ENCODE measurements around the gene FOXD4L1.
"Not testable (repeated sequence)": the region's sequence is repeated elsewhere in the genome, so short reads cannot be mapped to it uniquely, and the experiment has no call there.

The FOXD4L1 gene

DNA sequence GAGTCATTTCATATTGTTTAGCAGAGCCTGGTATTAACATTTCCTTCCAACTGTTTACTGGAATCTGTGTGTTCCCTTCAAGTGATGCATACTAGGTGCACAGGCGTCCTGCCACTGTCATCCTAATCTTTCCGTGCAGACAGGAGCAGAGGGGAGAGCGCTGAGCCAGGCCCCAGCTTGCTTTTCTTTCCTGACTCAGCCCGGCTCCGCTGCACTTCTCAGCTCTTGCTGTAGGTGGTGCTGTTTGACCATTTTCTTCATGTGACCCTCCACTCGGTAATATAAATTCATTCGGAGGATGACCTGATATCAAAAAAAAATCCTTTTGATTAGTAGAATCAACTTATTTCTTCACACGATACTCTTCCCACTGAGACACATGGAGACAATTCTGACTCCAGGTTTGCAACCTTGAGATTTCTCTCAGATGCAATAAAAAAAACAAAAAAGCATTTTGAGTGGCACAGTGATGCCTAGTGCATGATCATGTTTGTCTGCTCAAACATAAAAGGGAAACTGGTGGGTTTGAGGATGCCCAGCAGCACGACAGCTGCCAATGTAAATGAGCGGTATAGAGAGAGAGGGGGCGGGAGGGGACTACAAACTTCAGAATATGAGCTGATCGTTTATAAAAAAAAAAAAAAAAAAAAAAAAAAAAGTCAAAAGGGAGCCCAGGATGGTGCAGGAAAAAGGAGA lies 29.0 kb downstream of the FOXD4L1 start:
- not testable (repeated sequence) for DNase-seq

DNA sequence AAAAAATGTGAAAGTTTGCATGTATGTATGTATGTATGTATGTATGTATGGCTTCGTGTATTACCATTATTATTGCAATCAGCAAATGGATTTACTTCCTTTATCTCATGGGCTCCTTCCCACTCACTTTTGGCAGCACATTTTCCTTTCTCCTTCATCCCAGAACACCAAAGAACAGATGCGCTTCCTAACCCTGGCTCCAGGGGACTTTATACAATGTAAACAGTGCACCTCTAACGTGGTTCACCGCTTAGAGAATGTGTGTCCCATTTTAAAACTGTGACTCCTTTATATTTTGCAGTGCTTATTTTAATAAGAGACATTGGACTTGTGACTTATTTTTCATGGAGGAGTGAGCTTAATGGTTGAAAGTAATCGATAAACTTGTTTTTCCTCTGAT lies 29.7 kb downstream of the FOXD4L1 start:
- not testable (repeated sequence) for DNase-seq

DNA sequence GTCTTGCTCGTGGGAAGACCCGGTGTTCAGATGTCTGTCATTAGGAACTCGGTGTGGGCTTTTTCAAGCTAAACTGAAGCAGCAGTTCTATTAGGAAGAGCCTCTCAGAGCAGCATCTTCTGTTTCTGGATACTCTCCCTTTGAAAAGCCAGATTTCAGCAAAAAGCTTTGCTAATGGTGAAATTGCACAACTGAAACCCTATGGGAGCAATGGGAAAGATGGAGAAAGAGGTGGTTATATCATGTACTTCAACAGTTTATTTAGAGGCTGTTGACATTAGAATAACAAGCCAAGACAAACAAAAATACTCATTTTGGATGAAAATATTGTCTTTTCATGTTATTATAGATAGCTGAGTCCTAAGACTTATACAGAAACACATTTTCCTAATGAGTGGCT lies 30.4 kb downstream of the FOXD4L1 start:
- DNase-seq, result not testable (repeated sequence)

GRCh38 chr2:113532991-113533390 lies 34.5 kb downstream of the FOXD4L1 start:
- DNase-seq, result not testable (repeated sequence)

DNA sequence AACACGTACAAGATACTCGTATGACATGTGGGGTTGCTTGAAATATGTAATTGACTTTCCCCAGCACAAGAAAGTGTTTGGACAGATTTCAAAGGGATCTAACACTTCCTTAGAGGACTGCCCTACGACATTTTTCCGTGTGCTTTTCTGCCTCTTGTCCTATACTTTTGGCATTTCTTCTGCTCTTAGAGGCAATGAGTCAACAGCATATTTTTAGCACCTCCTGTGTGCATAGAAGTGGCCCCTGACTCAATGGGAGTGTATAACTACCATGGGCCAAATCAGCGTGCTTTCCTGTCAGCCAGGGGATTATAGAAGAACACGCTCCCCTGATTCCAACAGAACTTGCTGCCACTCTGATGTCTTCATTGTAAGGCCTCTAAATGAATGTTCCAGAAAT lies 38.1 kb downstream of the FOXD4L1 start:
- DNase-seq, result not testable (repeated sequence)

- DNase-seq, result not testable (repeated sequence)
Measured at GRCh38 chr2:113540834-113541203, 42.4 kb downstream of the FOXD4L1 start.

DNA sequence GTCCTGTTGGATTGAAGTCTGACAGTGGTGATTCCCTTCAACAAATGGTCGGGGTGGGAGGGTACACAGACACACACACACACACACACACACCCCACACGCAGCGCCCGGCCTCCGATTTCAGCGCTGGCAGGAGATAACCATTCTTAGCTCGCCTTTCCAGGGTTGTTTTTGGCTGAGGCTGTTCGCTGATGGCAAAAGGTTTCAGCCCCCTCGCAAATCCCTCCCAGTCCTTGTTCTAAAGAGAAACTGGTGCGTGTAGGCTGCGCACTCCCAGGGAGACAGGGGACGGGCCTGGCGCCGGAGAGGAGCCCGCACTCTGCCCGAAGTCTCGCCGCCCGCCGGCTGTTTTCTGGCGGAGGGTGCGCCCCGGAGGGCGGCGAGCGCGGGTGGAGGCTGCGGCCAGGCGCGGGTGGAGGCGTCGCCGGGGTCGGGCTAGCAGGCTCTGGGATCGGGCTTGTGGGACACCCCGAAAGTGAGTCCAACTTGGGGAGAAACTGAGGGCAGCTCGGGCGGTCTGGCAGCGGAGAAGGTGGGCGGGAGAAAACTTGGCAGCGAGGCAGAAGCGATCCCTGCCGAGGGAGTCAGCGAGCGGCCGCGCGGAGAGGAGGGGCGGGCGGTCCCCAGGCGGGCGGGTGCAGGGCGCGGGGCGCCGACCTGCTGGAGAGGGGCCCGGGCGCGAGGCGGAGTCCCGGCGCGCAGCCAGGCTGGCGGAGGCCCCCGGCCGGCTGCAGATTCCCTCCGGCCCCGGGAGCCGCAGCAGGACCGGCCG lies 42.9 kb downstream of the FOXD4L1 start:
- not testable (repeated sequence) for DNase-seq

DNA sequence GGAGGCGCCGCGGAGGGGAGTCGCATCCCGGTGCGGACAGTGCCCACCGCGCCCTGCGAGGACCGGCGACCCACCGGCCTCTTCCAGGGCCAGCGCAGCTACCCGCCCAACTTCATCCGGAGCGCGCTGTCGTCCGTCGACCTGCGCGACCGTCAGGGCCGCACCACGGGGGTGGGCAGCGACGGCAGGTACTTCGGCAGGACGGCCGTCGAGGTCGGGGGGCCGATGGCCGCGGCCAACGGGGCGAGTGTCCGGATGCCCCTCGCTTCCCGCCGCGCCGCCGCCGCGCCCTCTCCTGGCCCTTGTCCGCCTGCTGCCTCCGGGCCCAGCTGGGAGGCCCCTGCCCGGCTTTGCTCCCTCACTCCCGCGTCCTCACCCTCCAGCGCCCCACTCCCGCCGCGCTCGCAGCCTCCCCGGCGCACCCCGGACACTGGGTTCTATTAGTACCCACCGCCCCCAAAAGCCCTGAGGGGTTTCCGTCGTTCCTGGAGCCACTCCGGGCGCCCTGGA lies 43.6 kb downstream of the FOXD4L1 start:
- not testable (repeated sequence) for DNase-seq

DNA sequence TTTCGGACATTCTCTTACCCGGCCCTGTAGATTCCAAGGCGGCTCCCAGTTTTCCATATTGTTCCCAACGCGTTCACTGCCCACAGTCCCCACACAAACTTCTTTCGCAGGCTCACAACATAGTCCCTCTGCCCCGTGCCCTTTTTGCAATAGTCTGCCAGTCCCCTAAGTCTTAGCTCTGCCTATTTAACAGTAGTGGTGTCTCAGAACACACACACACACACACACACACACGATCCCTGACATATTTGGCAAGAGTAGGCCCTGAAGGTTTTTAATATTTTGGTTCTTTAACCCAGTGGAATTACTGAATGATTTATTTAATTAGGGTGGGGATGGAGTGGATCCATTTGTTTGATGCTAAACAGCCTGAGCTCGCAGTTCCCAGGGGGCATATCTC lies 44.1 kb downstream of the FOXD4L1 start:
- not testable (repeated sequence) for DNase-seq

Data from cerebellar nuclear complex (tissue), 1 donor.